Cerebellar cortex (tissue), 1 donor: Measurements from ENCODE around the gene SH3BP1.
"Not testable (repeated sequence)": the region's sequence is repeated elsewhere in the genome, so short reads cannot be mapped to it uniquely, and the experiment has no call there.

Experiments
- DNase-seq: peaks from one replicate; pipeline ENCODE4 v3.0.0-alpha.2; 2015; ENCODE audit warnings: low spot score

The SH3BP1 gene

GRCh38 chr22:37679670-37680069 lies 40.2 kb downstream of the SH3BP1 start:
- DNase-seq, result no peak

GRCh38 chr22:37680191-37680851 lies 40.9 kb downstream of the SH3BP1 start:
- DNase-seq, result no peak

- DNase-seq, result no peak
These were observed 41.5 kb downstream of the SH3BP1 start for GRCh38 chr22:37681001-37681424.

- DNase-seq, result peak; percentile 77
These were observed 42.1 kb downstream of the SH3BP1 start for GRCh38 chr22:37681556-37682049.

GRCh38 chr22:37684803-37685615 lies 45.5 kb downstream of the SH3BP1 start:
- DNase-seq, result no peak

- DNase-seq, result peak; percentile 94
These were observed 46.8 kb downstream of the SH3BP1 start, which contains the start of gene NOL12 for GRCh38 chr22:37686002-37686982. Gene NOL12, plus strand, starts transcription at chr22:37686343. Its CDS starts 50 bp downstream, at chr22:37686393.

- no peak for DNase-seq
These were observed 50.9 kb downstream of the SH3BP1 start for GRCh38 chr22:37690407-37690806.

GRCh38 chr22:37690901-37691504 lies 51.5 kb downstream of the SH3BP1 start:
- DNase-seq, result no peak

GRCh38 chr22:37692627-37693285 lies 53.3 kb downstream of the SH3BP1 start:
- DNase-seq, result no peak

- not testable (repeated sequence) for DNase-seq
These were observed 54.7 kb downstream of the SH3BP1 start for GRCh38 chr22:37694131-37694530.

GRCh38 chr22:37696260-37696656 lies 56.8 kb downstream of the SH3BP1 start:
- not testable (repeated sequence) for DNase-seq

GRCh38 chr22:37696657-37697537 lies 57.4 kb downstream of the SH3BP1 start, which contains the start of gene TRIOBP:
Gene TRIOBP, plus strand, starts transcription at chr22:37697048. Its CDS starts 4,318 bp downstream, at chr22:37701366.
- DNase-seq, result peak; percentile 96

GRCh38 chr22:37697538-37697835 lies 58.0 kb downstream of the SH3BP1 start:
- DNase-seq, result no peak

GRCh38 chr22:37701141-37701786 lies 61.8 kb downstream of the SH3BP1 start:
- no peak for DNase-seq

- DNase-seq, result no peak
These were observed 64.4 kb downstream of the SH3BP1 start for GRCh38 chr22:37703906-37704305.

GRCh38 chr22:37704645-37705044 lies 65.2 kb downstream of the SH3BP1 start:
- no peak for DNase-seq

GRCh38 chr22:37705205-37705604 lies 65.7 kb downstream of the SH3BP1 start:
- DNase-seq, result no peak
